GM21737 (cell line): ENCODE measurements around the gene CLDN1.
"Not testable (repeated sequence)": the region's sequence is repeated elsewhere in the genome, so short reads cannot be mapped to it uniquely, and the experiment has no call there.

Source experiments
- ATAC-seq: cut with Tn5 transposase; IDR thresholded peaks from one replicate; pipeline ENCODE4 v1.9.1; 2021; ENCODE audit warnings: mild to moderate bottlenecking, moderate library complexity; ENCODE audit not compliant: unreplicated experiment

The CLDN1 gene

GRCh38 chr3:190301591-190301990, 20.7 kb downstream of the CLDN1 start:
- ATAC-seq, result no peak

GRCh38 chr3:190299969-190300368, 22.3 kb downstream of the CLDN1 start:
- ATAC-seq, result no peak

- ATAC-seq, result no peak
Measured at GRCh38 chr3:190294030-190294429, 28.2 kb downstream of the CLDN1 start.

- ATAC-seq, result no peak
Measured at GRCh38 chr3:190293621-190294020, 28.6 kb downstream of the CLDN1 start.

GRCh38 chr3:190291994-190292584, 30.2 kb downstream of the CLDN1 start:
- no peak for ATAC-seq

- ATAC-seq, result no peak
Measured at GRCh38 chr3:190289989-190290388, 32.3 kb downstream of the CLDN1 start.

GRCh38 chr3:190288836-190289235, 33.4 kb downstream of the CLDN1 start:
- ATAC-seq, result no peak

GRCh38 chr3:190286014-190286413, 36.2 kb downstream of the CLDN1 start:
- ATAC-seq, result no peak

GRCh38 chr3:190281308-190282051, 40.8 kb downstream of the CLDN1 start:
- ATAC-seq, result no peak

GRCh38 chr3:190279690-190280089, 42.6 kb downstream of the CLDN1 start:
- ATAC-seq, result no peak

GRCh38 chr3:190272747-190273146, 49.5 kb downstream of the CLDN1 start:
- no peak for ATAC-seq

- ATAC-seq, result no peak
Measured at GRCh38 chr3:190269101-190269500, 53.1 kb downstream of the CLDN1 start.

- not testable (repeated sequence) for ATAC-seq
Measured at GRCh38 chr3:190267464-190267863, 54.8 kb downstream of the CLDN1 start.

GRCh38 chr3:190266913-190267290, 55.3 kb downstream of the CLDN1 start:
- no peak for ATAC-seq

GRCh38 chr3:190266265-190266912, 55.9 kb downstream of the CLDN1 start:
- ATAC-seq, result no peak

GRCh38 chr3:190265796-190266195, 56.5 kb downstream of the CLDN1 start:
- ATAC-seq, result no peak

GRCh38 chr3:190265126-190265525, 57.1 kb downstream of the CLDN1 start:
- ATAC-seq, result no peak

- ATAC-seq, result no peak
Measured at GRCh38 chr3:190261740-190262139, 60.5 kb downstream of the CLDN1 start.

- ATAC-seq, result no peak
Measured at GRCh38 chr3:190261015-190261414, 61.2 kb downstream of the CLDN1 start.

GRCh38 chr3:190260301-190260700, 61.9 kb downstream of the CLDN1 start:
- ATAC-seq, result no peak

GRCh38 chr3:190258634-190259033, 63.6 kb downstream of the CLDN1 start:
- ATAC-seq, result no peak
